HFF-Myc (cell line): ENCODE results near the gene IFNK.

Experiments
- DNase-seq: peaks from one replicate; pipeline ENCODE4 v3.0.0-alpha.2; 2011; ENCODE audit warnings: low read depth; ENCODE audit errors: extremely low read depth
- H3K4me3 ChIP-seq: replicated peaks from 2 replicates; pipeline ENCODE4 v1.5.1; 2011; ENCODE audit warnings: low read depth, mild to moderate bottlenecking, control low read depth, low read length
- TF ChIP-seq, protein P1 (sequence below): IDR thresholded peaks from 2 replicates; pipeline ENCODE4 v1.5.1; 2012; ENCODE audit warnings: mild to moderate bottlenecking, low read depth, low read length, control low read depth; ENCODE audit errors: missing control alignments

The IFNK gene

GRCh38 chr9:27483576-27483975 is 40.5 kb upstream of the IFNK start:
- TF ChIP-seq, protein P1, sequence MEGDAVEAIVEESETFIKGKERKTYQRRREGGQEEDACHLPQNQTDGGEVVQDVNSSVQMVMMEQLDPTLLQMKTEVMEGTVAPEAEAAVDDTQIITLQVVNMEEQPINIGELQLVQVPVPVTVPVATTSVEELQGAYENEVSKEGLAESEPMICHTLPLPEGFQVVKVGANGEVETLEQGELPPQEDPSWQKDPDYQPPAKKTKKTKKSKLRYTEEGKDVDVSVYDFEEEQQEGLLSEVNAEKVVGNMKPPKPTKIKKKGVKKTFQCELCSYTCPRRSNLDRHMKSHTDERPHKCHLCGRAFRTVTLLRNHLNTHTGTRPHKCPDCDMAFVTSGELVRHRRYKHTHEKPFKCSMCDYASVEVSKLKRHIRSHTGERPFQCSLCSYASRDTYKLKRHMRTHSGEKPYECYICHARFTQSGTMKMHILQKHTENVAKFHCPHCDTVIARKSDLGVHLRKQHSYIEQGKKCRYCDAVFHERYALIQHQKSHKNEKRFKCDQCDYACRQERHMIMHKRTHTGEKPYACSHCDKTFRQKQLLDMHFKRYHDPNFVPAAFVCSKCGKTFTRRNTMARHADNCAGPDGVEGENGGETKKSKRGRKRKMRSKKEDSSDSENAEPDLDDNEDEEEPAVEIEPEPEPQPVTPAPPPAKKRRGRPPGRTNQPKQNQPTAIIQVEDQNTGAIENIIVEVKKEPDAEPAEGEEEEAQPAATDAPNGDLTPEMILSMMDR: no peak
- no peak for DNase-seq
- no peak overlapping the region for H3K4me3 ChIP-seq

DNA sequence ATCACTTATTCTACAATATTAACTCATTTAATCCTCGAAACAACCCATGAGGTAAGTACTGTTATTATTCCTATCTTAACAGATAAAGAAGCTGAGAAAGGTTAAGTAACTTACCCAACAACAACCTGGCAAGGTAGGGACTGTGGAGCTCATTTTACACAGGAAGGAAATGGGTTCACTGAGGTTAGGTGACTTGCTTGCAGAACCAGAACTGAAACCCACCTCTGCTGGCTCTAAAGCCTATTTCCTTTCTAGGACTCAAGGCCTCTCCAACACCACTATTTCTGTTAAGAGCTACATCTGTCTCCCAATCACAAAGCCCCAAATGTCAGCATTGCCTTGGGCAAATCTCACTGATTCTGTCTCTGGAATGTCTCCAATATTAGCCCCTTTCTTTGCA is 38.9 kb upstream of the IFNK start:
- DNase-seq: no peak
- no peak overlapping the region for H3K4me3 ChIP-seq
- TF ChIP-seq, protein P1: no peak

DNA sequence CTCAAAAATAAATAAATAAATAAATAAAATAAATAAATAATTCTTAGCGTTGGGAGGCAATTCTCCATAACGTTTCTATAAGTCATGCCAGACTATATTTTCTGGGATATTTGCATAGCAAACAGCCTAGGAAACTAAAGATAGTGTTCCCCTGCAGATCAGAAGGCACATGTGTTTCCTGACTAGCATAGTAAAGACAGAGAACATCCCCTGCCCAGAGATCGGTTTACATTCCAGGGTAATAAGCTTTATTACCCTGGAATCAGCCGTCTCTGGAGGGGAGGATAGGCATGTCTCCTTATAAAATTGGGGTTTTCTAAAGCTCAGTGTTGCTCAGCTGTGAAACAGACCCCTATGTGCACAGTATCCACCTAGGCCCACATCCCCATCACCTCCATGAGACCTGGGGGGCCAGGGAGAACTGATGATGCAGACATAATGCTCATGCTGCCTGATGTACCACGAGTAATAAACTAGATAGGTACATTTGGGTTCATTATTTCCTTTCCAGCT is 36.9 kb upstream of the IFNK start:
- TF ChIP-seq, protein P1: no peak
- DNase-seq: no peak
- H3K4me3 ChIP-seq: no peak overlapping the region

GRCh38 chr9:27487927-27488326 is 36.2 kb upstream of the IFNK start:
- DNase-seq: no peak
- H3K4me3 ChIP-seq: no peak overlapping the region
- TF ChIP-seq, protein P1: no peak

DNA sequence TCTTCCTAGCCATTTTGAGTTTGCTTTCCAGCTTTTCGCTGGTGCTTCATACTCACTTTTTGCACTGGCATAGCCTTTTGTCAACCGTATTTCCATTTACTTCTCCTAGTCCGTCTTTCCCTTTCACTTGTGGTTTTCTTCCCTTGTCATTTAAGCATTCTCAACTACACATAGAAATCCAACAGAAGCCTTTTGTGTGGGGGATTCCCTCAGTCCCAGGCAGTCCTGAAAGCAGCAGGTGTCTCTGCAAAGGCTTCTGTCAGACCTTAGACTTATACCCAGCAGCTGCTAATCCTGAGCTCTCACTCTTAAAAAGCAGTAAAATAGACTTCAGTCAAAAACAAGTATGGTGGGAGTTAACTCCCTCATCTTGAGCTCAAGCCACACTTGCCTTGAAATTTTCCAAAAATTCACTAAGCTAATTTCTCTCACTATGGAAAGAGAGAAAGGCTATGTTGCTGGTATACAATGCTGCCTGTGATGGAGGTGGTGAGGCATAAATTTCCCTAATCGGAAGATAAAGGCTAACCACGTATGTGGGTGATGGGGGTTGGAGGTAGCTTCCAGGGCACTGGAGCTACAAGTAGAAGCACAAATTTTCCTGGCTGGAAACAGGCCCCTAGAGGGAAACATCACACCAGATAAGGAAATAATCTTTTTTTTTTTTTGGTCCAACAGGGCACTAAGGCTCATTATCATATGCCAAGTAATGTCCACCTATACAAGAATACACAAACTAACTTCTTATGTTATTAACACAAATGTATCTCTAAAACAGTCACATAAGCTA is 34.8 kb upstream of the IFNK start:
- TF ChIP-seq, protein P1: no peak
- no peak for DNase-seq
- no peak overlapping the region for H3K4me3 ChIP-seq

GRCh38 chr9:27491154-27491553 is 32.9 kb upstream of the IFNK start:
- DNase-seq: no peak
- TF ChIP-seq, protein P1: no peak
- no peak overlapping the region for H3K4me3 ChIP-seq
